Endothelial cell (in vitro differentiated cells): ENCODE results near the gene NPB. TPM values are rescaled to one million over a fixed set of nuclear protein-coding genes. Genes with fewer than 3 reads are reported as not detected.
A peak's percentile ranks its signal among the peaks of the same experiment; 100 is the strongest.

Experiments
- DNase-seq: peaks from one replicate; pipeline ENCODE4 v3.0.0; 2021; ENCODE audit warnings: low spot score
- H3K27ac Mint-ChIP-seq: one replicate; pipeline ENCODE4 v1.8.0; 2021; ENCODE audit warnings: mixed read lengths, inconsistent platforms; ENCODE audit not compliant: unreplicated experiment
- H3K27me3 Mint-ChIP-seq: one replicate; pipeline ENCODE4 v1.8.0; 2021; ENCODE audit warnings: mild to moderate bottlenecking, moderate library complexity, mixed read lengths, inconsistent platforms; ENCODE audit not compliant: unreplicated experiment
- H3K36me3 Mint-ChIP-seq: one replicate; pipeline ENCODE4 v1.8.0; 2021; ENCODE audit warnings: mild to moderate bottlenecking, low read depth, mixed read lengths, inconsistent platforms; ENCODE audit not compliant: unreplicated experiment
- H3K4me1 Mint-ChIP-seq: one replicate; pipeline ENCODE4 v1.8.0; 2021; ENCODE audit warnings: mild to moderate bottlenecking, mixed read lengths, inconsistent platforms; ENCODE audit not compliant: unreplicated experiment
- H3K4me3 Mint-ChIP-seq: one replicate; pipeline ENCODE4 v1.8.0; 2021; ENCODE audit warnings: mild to moderate bottlenecking, mixed read lengths, inconsistent platforms; ENCODE audit not compliant: unreplicated experiment
- H3K9me3 Mint-ChIP-seq: one replicate; pipeline ENCODE4 v1.8.0; 2021; ENCODE audit warnings: mixed read lengths, inconsistent platforms; ENCODE audit not compliant: unreplicated experiment
- total RNA-seq: library from RNA; stranded (reverse); fragmentation: NEBNext Ultra II Directional; extraction: Animal tissue kit (Norgen Biotek cat#: 25700); gene quantifications from one replicate; pipeline ENCODE4 v1.2.1, GENCODE V29; 2021; ENCODE audit not compliant: unreplicated experiment
- TF ChIP-seq, protein P1 (sequence below): fragments of 200-600 bp; sonication (generic); IDR thresholded peaks from one replicate; pipeline ENCODE4 v1.5.0; 2021; ENCODE audit warnings: antibody characterized with exemption; ENCODE audit not compliant: unreplicated experiment

NPB gene
- total RNA-seq, 1 donor from 2014 or later = 0.56 TPM

DNA sequence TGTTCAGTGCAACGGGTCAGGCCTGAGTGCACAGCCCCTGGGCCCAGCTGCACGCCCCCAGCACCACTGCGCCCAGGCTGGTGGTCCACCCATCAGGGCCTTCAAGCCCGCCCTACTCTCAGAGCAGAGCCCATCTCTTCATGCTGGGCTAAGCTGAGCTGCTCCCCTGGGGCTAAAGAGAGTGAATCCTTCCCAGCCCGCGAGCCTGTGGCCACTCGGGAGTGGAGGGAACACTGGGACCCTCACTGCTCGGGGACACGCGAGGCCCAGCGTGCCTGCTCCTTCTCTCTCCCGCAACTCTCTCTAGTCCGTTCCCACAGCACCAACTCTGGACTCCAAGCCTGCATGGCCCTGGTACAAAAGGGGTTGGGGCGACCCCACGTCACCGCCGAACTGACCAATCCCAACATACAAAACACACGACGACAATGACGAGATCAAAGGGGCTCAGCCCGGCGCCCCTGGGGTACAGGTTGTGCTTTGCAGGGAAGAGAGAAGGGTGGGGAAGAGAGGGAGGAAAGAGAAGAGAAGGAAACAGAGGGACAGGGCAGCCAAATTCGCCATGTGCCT, 20.0 kb downstream of the NPB start:
- Mint-ChIP-seq H3K4me3 (peak overlapping the region; percentile 21), H3K9me3 (no peaks in the 10 kb centered on the region), H3K27ac (no peak overlapping the region), H3K27me3 (peaks cover 23% of the 10 kb centered on the region), H3K4me1 (peaks cover 16% of the 10 kb centered on the region), H3K36me3 (peaks cover 11% of the 10 kb centered on the region)
- TF ChIP-seq, protein P1, sequence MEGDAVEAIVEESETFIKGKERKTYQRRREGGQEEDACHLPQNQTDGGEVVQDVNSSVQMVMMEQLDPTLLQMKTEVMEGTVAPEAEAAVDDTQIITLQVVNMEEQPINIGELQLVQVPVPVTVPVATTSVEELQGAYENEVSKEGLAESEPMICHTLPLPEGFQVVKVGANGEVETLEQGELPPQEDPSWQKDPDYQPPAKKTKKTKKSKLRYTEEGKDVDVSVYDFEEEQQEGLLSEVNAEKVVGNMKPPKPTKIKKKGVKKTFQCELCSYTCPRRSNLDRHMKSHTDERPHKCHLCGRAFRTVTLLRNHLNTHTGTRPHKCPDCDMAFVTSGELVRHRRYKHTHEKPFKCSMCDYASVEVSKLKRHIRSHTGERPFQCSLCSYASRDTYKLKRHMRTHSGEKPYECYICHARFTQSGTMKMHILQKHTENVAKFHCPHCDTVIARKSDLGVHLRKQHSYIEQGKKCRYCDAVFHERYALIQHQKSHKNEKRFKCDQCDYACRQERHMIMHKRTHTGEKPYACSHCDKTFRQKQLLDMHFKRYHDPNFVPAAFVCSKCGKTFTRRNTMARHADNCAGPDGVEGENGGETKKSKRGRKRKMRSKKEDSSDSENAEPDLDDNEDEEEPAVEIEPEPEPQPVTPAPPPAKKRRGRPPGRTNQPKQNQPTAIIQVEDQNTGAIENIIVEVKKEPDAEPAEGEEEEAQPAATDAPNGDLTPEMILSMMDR = no peak
- DNase-seq = no peak

DNA sequence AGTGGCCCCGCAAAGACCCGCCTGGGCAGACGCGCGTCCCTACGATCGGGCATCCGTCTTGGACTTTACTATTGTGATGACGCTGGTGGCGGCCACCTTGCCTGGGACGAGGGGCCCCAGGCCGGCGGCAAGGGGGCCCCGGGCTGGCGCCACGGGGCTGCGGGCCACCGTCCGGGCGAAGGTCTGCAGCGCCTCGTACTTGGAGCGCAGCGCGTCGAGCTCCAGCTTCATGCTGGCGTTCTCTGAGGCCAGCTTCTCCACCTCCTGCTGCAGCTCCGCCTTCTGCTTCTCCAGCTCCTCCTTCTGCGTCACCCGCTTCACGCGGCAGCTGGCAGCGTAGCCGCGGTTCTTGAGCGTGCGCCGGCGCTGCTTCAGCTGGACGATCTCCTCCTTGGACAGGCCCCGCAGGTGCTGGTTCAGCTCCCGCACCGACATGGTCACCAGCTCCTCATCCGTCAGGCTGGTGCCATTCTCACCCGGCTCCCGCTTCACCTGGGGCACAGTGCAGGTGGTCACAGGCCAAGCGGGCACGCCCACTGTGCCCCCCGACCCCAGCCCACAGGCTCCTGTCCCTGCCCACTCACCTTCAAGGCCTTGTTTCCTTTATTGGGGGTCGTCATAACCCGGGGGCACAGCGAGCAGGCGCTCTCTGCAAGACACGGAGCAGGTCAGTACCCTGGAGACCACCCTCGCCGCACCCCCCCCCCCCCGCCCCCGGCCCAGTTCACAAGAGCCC, 20.7 kb downstream of the NPB start:
- no peaks in the 10 kb centered on the region for H3K9me3 Mint-ChIP-seq

DNA sequence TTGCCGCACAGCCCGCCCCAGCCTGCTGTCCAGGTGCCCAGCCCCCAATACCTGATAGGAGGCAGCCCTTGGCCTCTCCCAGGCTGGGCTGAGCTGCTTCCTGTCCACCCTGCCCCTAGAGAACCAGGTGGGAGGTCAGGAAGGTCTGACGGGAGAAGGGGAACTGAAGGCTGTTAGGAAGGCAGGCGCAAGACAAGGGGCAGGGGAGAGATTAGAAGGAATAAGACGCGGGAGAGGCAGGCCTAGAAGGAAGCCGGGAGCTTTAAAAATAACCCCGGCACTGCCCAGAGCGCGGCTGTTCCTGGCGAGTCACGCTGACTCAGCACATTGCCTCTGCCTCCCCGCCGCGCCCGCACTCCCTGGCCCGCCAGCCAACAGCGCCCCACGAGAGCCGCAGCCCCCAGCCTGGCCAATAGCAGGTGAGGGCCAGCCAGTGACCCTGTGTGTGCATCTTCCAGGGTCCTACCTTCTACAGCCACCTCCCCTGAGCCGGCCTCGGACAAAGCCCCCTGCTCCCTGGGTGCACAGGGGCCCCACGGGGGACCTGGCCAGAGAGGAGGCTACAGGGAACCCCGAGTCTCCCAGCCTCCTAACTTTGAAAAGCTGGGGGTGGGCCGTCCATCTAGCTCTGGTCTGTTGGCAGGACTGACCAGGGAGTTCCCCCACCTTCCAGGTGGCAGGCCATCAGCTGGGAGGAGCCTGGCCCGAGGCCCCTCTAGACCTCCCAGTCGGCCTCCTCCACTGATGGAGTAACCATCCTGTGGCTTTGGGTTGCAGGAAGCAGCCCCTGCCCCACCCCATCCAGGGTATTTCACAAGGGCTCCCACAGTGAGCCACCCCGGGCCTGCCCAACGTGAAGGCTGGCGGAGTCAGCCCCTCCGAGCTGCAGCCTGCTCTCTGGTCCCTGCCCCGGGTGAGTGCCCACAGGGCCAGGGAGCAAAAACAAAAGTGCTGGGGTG, 21.5 kb downstream of the NPB start:
- Mint-ChIP-seq H3K4me1 (peaks cover 13% of the 10 kb centered on the region), H3K27me3 (peaks cover 18% of the 10 kb centered on the region), H3K36me3 (peaks cover 8% of the 10 kb centered on the region), H3K27ac (peak overlapping the region; percentile 64), H3K9me3 (no peaks in the 10 kb centered on the region), H3K4me3 (peak overlapping the region; percentile 77)
- TF ChIP-seq, protein P1 = no peak
- peak; percentile 59 for DNase-seq

More for the DNA sequence above, 20.7 kb downstream of the NPB start:
- peaks cover 13% of the 10 kb centered on the region for H3K4me1 Mint-ChIP-seq
- no peak overlapping the region for H3K4me3 Mint-ChIP-seq
- no peak for DNase-seq
- peaks cover 8% of the 10 kb centered on the region for H3K36me3 Mint-ChIP-seq
- H3K27me3 Mint-ChIP-seq = peaks cover 20% of the 10 kb centered on the region
- TF ChIP-seq, protein P1 = no peak
- no peak overlapping the region for H3K27ac Mint-ChIP-seq

GRCh38 chr17:81924557-81925532, 22.8 kb downstream of the NPB start:
- Mint-ChIP-seq H3K4me1 (peaks cover 13% of the 10 kb centered on the region), H3K9me3 (no peaks in the 10 kb centered on the region), H3K36me3 (no peaks in the 10 kb centered on the region), H3K27me3 (peaks cover 21% of the 10 kb centered on the region), H3K4me3 (peak overlapping the region; percentile 56), H3K27ac (no peak overlapping the region)
- no peak for DNase-seq
- TF ChIP-seq, protein P1 = no peak
